Caco-2 (cell line): ENCODE measurements around the gene ZBTB8A. TPM values are rescaled to one million over a fixed set of nuclear protein-coding genes. Genes with fewer than 3 reads are reported as not detected.
"Not testable (repeated sequence)": the region's sequence is repeated elsewhere in the genome, so short reads cannot be mapped to it uniquely, and the experiment has no call there.

Source experiments
- BruUV-seq: library from RNA; stranded (reverse); fragments of 400-500 nt; replicated peaks from 2 replicates; lab custom pipeline; 2021; lab: Mats Ljungman, UMichigan
- CTCF ChIA-PET: fragments of 300-600 bp; sonication (Branson Sonifier 250); formaldehyde crosslinking; loops from one replicate; lab custom pipeline; 2022; ENCODE audit warnings: antibody characterized with exemption; lab: Charles Lee
- POLR2A ChIA-PET: fragments of 300-600 bp; sonication (Branson Sonifier 250); formaldehyde crosslinking; loops from one replicate; lab custom pipeline; 2022; ENCODE audit warnings: antibody characterized with exemption; lab: Charles Lee
- DNase-seq, 2 experiments: peaks; one replicate each; pipeline versions ENCODE4 v3.0.0 to v3.0.0-alpha.2; 2020 to 2022
- H3K27me3 ChIP-seq: replicated peaks from 2 replicates; pipeline ENCODE4 v1.6.0; 2011; ENCODE audit warnings: low read length; ENCODE audit not compliant: control insufficient read depth, insufficient read depth
- H3K36me3 ChIP-seq: 2 replicates; pipeline ENCODE4 v1.5.1; 2011; ENCODE audit warnings: low read length; ENCODE audit not compliant: control insufficient read depth, insufficient read depth
- H3K4me1 ChIP-seq: fragments of 250-450 bp; sonication (Bioruptor Pico); 2 replicates; pipeline ENCODE4 v1.5.1; 2020; ENCODE audit warnings: mild to moderate bottlenecking
- H3K4me3 ChIP-seq: 2 replicates; pipeline ENCODE4 v1.5.1; 2011; ENCODE audit warnings: low read depth, mild to moderate bottlenecking, control low read depth, low read length
- H3K9me3 ChIP-seq: fragments of 250-450 bp; sonication (Bioruptor Pico); 2 replicates; pipeline ENCODE4 v1.5.1; 2020; ENCODE audit warnings: mild to moderate bottlenecking, moderate library complexity
- H3K27ac Mint-ChIP-seq: one replicate; pipeline ENCODE4 v1.8.0; 2022; ENCODE audit warnings: mixed read lengths; ENCODE audit not compliant: unreplicated experiment
- H3K27me3 Mint-ChIP-seq: one replicate; pipeline ENCODE4 v1.8.0; 2022; ENCODE audit warnings: mixed read lengths; ENCODE audit not compliant: insufficient read depth, unreplicated experiment
- H3K36me3 Mint-ChIP-seq: one replicate; pipeline ENCODE4 v1.8.0; 2022; ENCODE audit warnings: mild to moderate bottlenecking, mixed read lengths; ENCODE audit not compliant: insufficient read depth, unreplicated experiment
- H3K4me1 Mint-ChIP-seq: one replicate; pipeline ENCODE4 v1.8.0; 2022; ENCODE audit warnings: low read depth, mixed read lengths; ENCODE audit not compliant: unreplicated experiment
- H3K4me3 Mint-ChIP-seq: one replicate; pipeline ENCODE4 v1.8.0; 2022; ENCODE audit warnings: mild to moderate bottlenecking, moderate library complexity, mixed read lengths; ENCODE audit not compliant: unreplicated experiment
- H3K9me3 Mint-ChIP-seq: one replicate; pipeline ENCODE4 v1.8.0; 2022; ENCODE audit warnings: mixed read lengths; ENCODE audit not compliant: unreplicated experiment
- intact Hi-C: fragments of 100-400 bp; cut with micrococcal nuclease; formaldehyde crosslinking; loops from one replicate; pipeline ENCODE4 v1.10.0; 2022; ENCODE audit not compliant: unreplicated experiment
- total RNA-seq: library from RNA; stranded (reverse); gene quantifications from 2 replicates; pipeline ENCODE4 v1.2.3, GENCODE V29; 2022
- TF ChIP-seq, protein P1 (sequence below), 2 experiments: fragments of 200-600 bp in 1 of 2; IDR thresholded peaks; 1 replicate in 1 of 2; 2 replicates in 1 of 2; pipeline versions ENCODE4 v1.5.1 to v1.8.0; 2011 to 2022; ENCODE audit warnings: antibody characterized with exemption in 1 of 2, control low read depth in 1 of 2, inconsistent platforms in 1 of 2, low read depth in 1 of 2, low read length in 1 of 2, mild to moderate bottlenecking in 1 of 2, moderate library complexity in 1 of 2; ENCODE audit not compliant: insufficient read depth in 1 of 2, severe bottlenecking in 1 of 2, unreplicated experiment in 1 of 2

ZBTB8A gene
- total RNA-seq, 1 experiment from 2014 or later, result 3.7 TPM

DNA sequence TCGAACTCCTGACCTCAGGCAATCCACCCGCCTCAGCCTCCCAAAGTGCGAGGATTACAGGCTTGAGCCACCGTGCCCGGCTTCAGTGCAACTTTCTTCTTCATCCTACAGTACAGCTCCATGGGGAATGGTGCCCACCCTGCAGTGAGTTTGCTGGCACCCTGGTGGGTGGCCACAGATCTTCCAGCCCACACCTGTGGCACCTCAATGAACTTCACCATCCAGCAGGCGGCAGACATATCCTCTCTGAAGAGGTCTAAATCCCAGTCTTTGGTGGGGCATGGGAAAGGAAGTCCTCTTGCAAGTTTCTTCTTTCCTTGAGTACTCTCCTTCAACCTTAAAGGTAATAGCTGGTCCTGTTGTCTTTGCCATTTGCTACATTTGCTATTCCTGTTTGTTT, 18.1 kb upstream of the ZBTB8A start:
- Mint-ChIP-seq H3K36me3 (no peaks in the 10 kb centered on the region), H3K4me3 (peak overlapping the region; percentile 65), H3K27ac (no peak overlapping the region), H3K9me3 (no peaks in the 10 kb centered on the region), H3K4me1 (peaks cover 6% of the 10 kb centered on the region), H3K27me3 (no peaks in the 10 kb centered on the region)
- no peak for DNase-seq
- no peaks in the 10 kb centered on the region for H3K9me3 ChIP-seq
- no peaks in the 10 kb centered on the region for H3K27me3 ChIP-seq
- CTCF ChIA-PET, result interaction anchor here (0.6 to 1.2 kb wide), 17 partner anchors 15 to 1705 kb away, joined by 3 to 9 read pairs (median 5); no protein-coding TSS in a partner anchor
- intact Hi-C loops, result loop anchor here (10.0 kb wide), 1 partner anchor 94 kb away; no protein-coding TSS in a partner anchor
- no peak overlapping the region for H3K4me3 ChIP-seq
- BruUV-seq, result no TSS peak
- no peaks in the 10 kb centered on the region for H3K36me3 ChIP-seq
- no peaks in the 10 kb centered on the region for H3K4me1 ChIP-seq
- TF ChIP-seq, protein P1, sequence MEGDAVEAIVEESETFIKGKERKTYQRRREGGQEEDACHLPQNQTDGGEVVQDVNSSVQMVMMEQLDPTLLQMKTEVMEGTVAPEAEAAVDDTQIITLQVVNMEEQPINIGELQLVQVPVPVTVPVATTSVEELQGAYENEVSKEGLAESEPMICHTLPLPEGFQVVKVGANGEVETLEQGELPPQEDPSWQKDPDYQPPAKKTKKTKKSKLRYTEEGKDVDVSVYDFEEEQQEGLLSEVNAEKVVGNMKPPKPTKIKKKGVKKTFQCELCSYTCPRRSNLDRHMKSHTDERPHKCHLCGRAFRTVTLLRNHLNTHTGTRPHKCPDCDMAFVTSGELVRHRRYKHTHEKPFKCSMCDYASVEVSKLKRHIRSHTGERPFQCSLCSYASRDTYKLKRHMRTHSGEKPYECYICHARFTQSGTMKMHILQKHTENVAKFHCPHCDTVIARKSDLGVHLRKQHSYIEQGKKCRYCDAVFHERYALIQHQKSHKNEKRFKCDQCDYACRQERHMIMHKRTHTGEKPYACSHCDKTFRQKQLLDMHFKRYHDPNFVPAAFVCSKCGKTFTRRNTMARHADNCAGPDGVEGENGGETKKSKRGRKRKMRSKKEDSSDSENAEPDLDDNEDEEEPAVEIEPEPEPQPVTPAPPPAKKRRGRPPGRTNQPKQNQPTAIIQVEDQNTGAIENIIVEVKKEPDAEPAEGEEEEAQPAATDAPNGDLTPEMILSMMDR (IDR thresholded peaks at IDR 0.05; ENCODE audit: insufficient read depth in 1 of 2, low read depth in 1 of 2, low read length in 1 of 2, severe bottlenecking in 1 of 2, unreplicated experiment in 1 of 2), result no peak
- POLR2A ChIA-PET, result interaction anchor here (0.6 kb wide), 1 partner anchor 289 kb away, joined by 3 read pairs; no protein-coding TSS in a partner anchor

DNA sequence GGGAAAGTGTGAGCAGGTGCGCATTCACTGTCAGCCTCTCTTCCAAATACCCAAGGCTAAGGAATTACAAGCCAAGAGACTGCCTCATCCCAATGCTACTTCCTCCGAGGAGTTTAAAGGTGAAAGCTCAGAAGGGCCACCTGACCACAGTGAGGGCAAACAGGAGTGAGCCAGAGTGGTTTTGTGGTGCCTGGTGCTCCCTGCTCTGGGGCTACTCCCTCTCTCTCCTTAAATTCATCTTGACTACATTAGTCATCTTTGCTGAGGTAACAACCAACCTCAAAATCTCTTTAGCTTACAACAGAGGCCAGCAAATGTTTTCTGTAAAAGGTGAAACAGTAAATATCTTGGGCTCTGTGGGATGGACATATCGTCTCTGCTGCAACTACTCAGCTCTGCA, 14.2 kb upstream of the ZBTB8A start:
- CTCF ChIA-PET, result interaction anchor here (0.8 kb wide), 1 partner anchor 16 kb away, joined by 3 read pairs; no protein-coding TSS in a partner anchor
- H3K27me3 Mint-ChIP-seq, result no peaks in the 10 kb centered on the region
- TF ChIP-seq, protein P1 (IDR thresholded peaks at IDR 0.05; ENCODE audit: insufficient read depth in 1 of 2, low read depth in 1 of 2, low read length in 1 of 2, severe bottlenecking in 1 of 2, unreplicated experiment in 1 of 2), result no peak
- Histone ChIP-seq H3K27me3 (no peaks in the 10 kb centered on the region), H3K36me3 (no peaks in the 10 kb centered on the region), H3K9me3 (no peaks in the 10 kb centered on the region), H3K4me3 (no peak overlapping the region), H3K4me1 (no peaks in the 10 kb centered on the region)
- BruUV-seq, result no TSS peak
- no peak overlapping the region for H3K4me3 Mint-ChIP-seq
- peaks cover 5% of the 10 kb centered on the region for H3K4me1 Mint-ChIP-seq
- POLR2A ChIA-PET, result no interaction called here
- intact Hi-C loops, result loop anchor here (10.0 kb wide), 1 partner anchor 90 kb away; no protein-coding TSS in a partner anchor
- no peak for DNase-seq
- no peaks in the 10 kb centered on the region for H3K9me3 Mint-ChIP-seq
- H3K27ac Mint-ChIP-seq, result no peak overlapping the region
- H3K36me3 Mint-ChIP-seq, result no peaks in the 10 kb centered on the region

DNA sequence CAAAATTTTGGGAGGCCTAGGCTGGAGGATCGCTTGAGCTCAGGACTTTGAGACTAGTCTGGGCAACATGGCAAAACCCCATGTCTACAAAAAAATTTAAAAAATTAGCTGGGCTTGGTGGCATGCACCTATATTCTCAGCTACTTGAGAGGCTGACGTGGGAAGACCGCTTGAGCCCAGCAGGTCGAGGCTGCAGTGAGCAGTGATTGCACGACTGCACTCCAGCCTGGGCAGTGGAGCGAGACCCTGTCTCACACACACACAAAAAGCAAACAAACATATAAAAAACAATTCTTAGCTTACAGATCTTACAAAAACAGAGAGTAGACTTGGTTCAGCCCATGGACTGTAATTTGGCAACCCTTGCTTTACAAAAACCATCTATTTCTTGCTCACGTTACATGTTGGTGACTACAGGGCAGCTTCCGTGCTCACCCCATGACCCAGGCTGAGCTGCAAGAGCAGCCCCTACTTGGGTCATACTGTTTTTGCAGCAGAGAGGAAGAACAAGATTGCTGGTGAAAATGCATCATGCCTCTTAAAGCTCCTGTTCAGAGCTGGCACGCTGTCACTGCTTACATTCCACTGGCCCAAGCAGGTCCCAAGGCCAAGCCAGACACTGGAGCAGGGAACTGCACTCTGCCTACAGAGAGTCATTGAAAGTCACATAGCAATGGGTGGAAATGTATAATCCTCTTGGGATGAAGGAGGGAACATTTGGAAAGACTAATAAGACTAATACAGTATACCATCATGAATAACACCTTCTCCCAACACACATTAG, 13.4 kb upstream of the ZBTB8A start:
- no peaks in the 10 kb centered on the region for H3K27me3 ChIP-seq
- POLR2A ChIA-PET, result no interaction called here
- TF ChIP-seq, protein P1 (IDR thresholded peaks at IDR 0.05; ENCODE audit: insufficient read depth in 1 of 2, low read depth in 1 of 2, low read length in 1 of 2, severe bottlenecking in 1 of 2, unreplicated experiment in 1 of 2), result no peak
- no peaks in the 10 kb centered on the region for H3K9me3 ChIP-seq
- no peaks in the 10 kb centered on the region for H3K36me3 ChIP-seq
- H3K4me1 Mint-ChIP-seq, result no peaks in the 10 kb centered on the region
- no peaks in the 10 kb centered on the region for H3K9me3 Mint-ChIP-seq
- no peak overlapping the region for H3K27ac Mint-ChIP-seq
- no TSS peak for BruUV-seq
- CTCF ChIA-PET, result interaction anchor here (0.7 to 0.8 kb wide), 2 partner anchors 15 to 86 kb away, joined by 3 read pairs; no protein-coding TSS in a partner anchor
- H3K4me3 ChIP-seq, result no peak overlapping the region
- no peaks in the 10 kb centered on the region for H3K27me3 Mint-ChIP-seq
- H3K36me3 Mint-ChIP-seq, result no peaks in the 10 kb centered on the region
- intact Hi-C loops, result loop anchor here (10.0 kb wide), 1 partner anchor 89 kb away; no protein-coding TSS in a partner anchor
- no peaks in the 10 kb centered on the region for H3K4me1 ChIP-seq
- no peak overlapping the region for H3K4me3 Mint-ChIP-seq
- no peak for DNase-seq

DNA sequence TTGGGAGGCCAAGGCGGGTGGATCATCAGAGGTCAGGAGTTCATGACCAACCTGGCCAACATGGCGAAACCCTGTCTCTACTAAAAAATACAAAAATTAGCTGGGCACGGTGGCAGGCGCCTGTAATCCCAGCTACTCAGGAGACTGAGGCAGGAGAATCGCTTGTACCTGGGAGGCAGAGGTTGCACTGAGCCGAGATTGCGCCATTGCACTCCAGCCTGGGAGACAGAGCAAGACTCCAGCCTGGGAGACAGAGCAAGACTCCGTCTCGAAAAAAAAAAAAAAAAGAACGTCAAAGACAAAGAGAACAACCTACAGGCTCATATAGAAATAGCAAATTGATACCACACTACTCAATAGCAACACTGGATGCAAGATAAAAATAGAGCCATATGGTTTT, 10.7 kb upstream of the ZBTB8A start:
- not testable (repeated sequence) for H3K4me1 Mint-ChIP-seq

More for the DNA sequence above, 10.7 kb upstream of the ZBTB8A start:
- H3K27me3 Mint-ChIP-seq, BruUV-seq, H3K9me3 ChIP-seq, DNase-seq, CTCF ChIA-PET, H3K27me3 ChIP-seq, H3K4me3 ChIP-seq, H3K36me3 Mint-ChIP-seq, H3K36me3 ChIP-seq, H3K4me1 ChIP-seq, H3K9me3 Mint-ChIP-seq, POLR2A ChIA-PET, H3K27ac Mint-ChIP-seq, H3K4me3 Mint-ChIP-seq: not testable (repeated sequence)
- intact Hi-C loops, result loop anchor here (10.0 kb wide), 1 partner anchor 86 kb away; no protein-coding TSS in a partner anchor
